SKM-1 (cell line): ENCODE measurements around the gene PIRT.
"Not testable (repeated sequence)": the region's sequence is repeated elsewhere in the genome, so short reads cannot be mapped to it uniquely, and the experiment has no call there.

ENCODE experiments used
- DNase-seq: peaks from one replicate; lab custom pipeline; 2025; ENCODE audit not compliant: unreplicated experiment; lab: John Stamatoyannopoulos, UW

PIRT gene

DNA sequence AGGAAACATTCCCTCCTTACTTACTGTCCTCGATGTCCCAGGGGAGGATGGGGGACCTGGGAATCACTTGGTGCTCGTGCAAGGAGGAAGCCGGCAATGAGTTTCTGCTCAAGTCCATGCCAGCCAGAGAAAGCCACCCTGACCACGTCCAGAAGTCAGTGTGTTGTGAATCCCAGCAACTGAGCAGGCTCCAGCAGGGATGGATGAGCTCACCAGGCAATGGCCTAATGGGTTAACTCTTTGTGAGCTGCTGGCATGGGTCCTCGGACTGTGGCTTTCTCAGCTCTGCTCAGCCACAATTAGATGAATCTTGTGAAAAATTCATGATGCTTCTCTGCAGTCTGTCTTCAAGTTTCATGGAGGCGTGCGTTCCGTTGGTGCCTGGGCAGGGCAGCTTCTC, at the start of gene PIRT:
Gene PIRT (minus strand): TSS at position 167 of the 400 bp plus-strand sequence. CDS start 12,442 bp downstream, outside the sequence.
- no peak for DNase-seq

- no peak for DNase-seq
These were observed 44.1 kb upstream of the PIRT start for GRCh38 chr17:10881959-10882358.

- no peak for DNase-seq
These were observed 41.4 kb upstream of the PIRT start for GRCh38 chr17:10879190-10879836.

DNA sequence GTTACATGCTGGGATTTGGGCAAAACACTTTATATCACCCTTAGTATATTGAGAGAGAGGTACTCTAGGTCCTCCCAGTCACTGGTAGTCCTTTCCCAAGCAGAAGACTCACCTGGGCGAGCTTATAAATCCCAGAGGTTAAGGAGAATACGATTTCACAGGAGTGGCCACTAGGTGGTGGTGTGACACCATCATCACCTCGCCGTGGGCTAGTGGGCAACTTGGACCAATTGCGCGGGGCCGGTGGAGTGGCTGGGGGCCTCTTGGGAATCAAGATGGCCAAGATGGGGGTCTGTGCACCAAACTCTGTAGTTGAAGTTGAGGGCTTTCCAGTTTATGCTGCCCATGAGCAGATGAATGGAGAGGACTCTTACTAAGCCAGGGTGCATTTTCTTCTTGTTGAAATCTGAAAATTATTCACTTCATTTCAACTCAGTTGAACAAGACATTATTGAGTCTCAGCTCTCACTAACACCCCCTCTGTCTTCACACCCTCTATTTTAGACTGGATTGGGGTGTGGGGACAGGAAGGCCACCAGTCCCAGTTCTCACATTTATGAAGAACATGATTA, 38.2 kb upstream of the PIRT start:
- DNase-seq = no peak

DNA sequence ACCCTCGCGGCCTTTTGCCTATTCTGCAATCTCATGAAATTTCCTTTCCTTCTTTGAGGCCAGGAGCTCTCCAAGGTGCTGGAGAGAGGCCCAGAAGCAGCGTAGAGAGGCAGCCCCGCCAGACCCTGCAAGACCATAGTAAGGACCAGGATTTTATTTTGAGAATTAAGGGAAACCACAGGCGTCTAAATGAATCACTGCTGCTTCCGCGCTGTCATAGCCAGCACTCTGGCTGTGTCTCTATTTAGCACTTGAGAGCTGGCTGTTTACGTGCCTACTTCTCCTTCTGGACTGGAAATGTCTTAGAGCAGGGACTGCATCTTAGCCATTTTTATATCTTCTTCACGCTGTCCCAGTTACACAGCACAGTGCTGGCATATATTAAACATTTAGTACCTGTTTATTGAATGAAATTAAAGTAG, 37.6 kb upstream of the PIRT start:
- no peak for DNase-seq

- DNase-seq = no peak
These were observed 34.0 kb upstream of the PIRT start for GRCh38 chr17:10871914-10872313.

- DNase-seq = no peak
These were observed 32.6 kb upstream of the PIRT start for GRCh38 chr17:10870336-10871050.

- not testable (repeated sequence) for DNase-seq
These were observed 30.9 kb upstream of the PIRT start for GRCh38 chr17:10868744-10869143.

GRCh38 chr17:10859051-10859450, 21.2 kb upstream of the PIRT start:
- no peak for DNase-seq

GRCh38 chr17:10857976-10858375, 20.1 kb upstream of the PIRT start:
- no peak for DNase-seq

DNA sequence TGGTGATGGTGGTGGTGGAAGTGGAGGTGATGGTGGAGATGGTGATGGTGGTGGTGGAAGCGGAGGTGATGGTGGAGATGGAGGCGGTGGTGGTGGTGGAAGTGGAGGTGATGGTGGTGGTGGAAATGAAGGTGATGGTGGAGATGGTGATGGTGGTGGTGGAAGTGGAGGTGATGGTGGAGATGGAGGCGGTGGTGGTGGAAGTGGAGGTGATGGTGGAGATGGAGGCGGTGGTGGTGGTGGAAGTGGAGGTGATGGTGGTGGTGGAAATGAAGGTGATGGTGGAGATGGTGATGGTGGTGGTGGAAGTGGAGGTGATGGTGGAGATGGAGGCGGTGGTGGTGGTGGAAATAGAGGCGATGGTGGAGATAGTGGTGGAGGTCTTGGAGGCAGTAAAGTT, 8.7 kb upstream of the PIRT start:
- not testable (repeated sequence) for DNase-seq

DNA sequence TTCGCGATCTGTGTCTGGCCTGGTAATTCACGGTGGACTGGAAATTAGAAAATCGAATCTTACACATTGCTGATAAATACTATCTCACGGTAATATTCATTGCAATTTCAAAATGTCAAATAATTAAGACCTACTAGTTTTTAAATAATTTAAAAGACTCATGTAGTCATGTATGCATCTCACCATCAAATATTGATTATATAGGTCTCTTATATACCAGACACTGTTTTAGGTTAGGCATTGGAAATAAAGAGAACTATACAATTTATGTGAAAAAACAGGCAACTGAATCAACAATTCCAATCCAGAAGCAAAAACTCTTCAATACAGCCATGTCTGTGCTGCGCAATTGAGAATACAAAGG, 7.5 kb upstream of the PIRT start:
- no peak for DNase-seq

GRCh38 chr17:10844621-10845387, 6.9 kb upstream of the PIRT start:
- peak; percentile 2 for DNase-seq

GRCh38 chr17:10843811-10844210, 5.9 kb upstream of the PIRT start:
- no peak for DNase-seq

GRCh38 chr17:10842658-10843057, 4.8 kb upstream of the PIRT start:
- no peak for DNase-seq

GRCh38 chr17:10838682-10839081, 795 bp upstream of the PIRT start:
- no peak for DNase-seq

- DNase-seq = no peak
These were observed 809 bp downstream of the PIRT start for GRCh38 chr17:10836966-10837590.

GRCh38 chr17:10836145-10836544, 1.7 kb downstream of the PIRT start:
- no peak for DNase-seq

DNA sequence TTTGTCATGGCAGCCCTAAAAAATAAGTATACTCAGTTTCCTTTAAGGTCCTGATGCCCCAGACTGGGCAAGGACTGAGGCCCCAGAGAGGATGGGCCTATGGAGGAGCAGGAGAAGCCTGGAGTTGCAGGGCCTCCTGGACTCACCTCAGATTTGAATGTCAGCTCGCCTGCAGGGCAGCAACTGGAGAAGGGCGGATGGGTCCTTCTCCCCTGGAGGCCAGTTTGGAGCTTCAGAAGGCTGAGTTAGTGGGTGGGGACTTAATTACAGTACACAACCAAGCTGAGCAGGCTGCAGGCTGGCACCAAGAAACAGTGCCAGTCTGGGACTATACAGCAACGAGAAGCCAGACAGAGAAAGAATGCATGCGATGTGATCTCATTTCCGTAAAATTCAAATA, 6.2 kb downstream of the PIRT start:
- DNase-seq = no peak

DNA sequence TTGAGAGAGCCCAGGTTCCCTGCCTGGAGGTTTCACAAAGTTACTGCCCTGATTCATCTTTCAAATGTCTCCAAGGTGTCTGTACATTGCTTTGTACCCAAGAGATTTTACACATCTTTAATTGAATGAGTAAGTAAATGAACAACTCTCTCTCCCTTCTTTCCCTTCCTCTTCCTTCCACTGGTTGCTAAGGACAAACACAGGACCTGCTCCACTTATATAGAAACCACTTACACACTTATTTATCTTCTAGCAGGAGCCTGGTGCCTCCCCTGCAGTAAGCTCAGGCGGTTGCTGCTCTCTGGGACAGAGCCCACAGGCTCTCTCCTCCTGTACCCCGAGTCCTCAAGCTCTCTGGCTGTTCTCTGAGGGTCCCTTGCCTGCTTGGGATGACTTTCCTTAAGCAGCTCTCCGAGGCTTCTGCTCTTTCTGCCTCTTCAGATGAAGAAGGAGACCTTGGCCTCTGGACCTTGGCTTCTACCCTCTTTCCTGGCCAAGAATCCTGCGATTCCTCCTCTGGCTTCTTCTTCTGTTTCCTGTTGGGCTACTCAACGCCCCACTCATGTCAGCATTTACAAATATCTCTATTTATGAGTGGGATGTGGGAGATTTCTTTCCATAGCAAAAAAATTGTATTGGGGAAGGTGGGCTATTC, 9.9 kb downstream of the PIRT start:
- DNase-seq = no peak

DNA sequence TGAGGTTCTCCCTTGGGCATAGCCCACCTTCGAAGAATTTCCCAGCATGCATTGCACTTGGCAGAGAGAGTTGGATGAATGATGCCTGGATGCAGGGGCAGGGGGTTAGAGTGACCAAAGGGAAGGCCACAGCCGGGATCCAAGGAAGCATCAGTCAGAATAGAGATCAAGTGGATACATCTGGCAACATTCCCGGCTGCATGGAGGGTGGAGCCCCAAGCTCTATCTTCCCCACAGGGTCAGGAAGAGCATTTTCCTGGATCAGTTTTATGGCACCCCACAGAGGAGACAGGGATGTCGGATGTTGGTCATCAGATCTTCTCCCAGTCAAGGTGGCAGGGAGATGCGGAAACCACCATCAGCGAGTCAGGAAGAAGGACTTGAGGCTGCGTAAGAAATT, 13.0 kb downstream of the PIRT start:
- no peak for DNase-seq
